Ramos (cell line): ENCODE measurements around the gene IPO11.
"Not testable (repeated sequence)": the region's sequence is repeated elsewhere in the genome, so short reads cannot be mapped to it uniquely, and the experiment has no call there.

Experiments used
- in situ Hi-C: fragments of 300-500 bp; cut with MboI; formaldehyde crosslinking; loops from one replicate; pipeline ENCODE4 v1.14.3; 2022; ENCODE audit warnings: low sequenced_read_pairs; ENCODE audit not compliant: unreplicated experiment

IPO11 gene

DNA sequence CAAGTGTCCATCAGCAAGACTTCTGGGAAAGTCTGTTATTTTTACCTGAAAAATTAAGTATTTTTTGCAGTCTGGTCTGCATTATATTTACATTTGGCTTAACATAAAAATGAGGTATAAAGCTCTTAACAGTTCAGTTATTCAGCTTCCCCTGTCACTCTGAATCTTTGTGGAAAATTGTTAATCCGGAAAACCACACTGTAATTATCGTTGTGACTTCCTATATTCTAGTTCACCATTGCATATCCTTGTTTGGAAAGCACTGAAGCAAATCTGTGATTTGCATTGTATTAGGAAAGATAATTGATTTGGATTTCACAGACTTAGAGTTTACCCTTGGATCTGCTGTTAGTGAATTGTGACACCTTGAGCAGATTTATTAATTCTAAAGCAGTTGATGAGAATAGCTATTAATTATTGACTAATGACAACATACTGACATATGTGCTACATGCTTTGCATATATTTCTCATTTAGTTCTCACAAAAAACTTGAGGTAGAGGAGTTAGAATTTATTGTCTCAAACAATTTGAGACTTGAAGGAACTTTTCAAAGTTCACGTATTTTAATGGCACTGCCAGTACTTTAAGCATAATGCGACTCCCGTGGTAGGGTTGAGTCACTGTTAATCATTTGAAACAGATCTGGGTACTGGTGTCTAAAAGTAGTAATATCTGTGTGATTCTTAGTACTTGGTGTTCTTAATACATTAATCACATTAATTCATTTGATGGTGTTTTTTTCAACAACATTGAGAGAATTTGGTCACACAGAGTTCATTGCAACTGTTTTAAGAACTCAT is 94.3 kb downstream of the IPO11 start:
- in situ Hi-C loops: no loop called here

DNA sequence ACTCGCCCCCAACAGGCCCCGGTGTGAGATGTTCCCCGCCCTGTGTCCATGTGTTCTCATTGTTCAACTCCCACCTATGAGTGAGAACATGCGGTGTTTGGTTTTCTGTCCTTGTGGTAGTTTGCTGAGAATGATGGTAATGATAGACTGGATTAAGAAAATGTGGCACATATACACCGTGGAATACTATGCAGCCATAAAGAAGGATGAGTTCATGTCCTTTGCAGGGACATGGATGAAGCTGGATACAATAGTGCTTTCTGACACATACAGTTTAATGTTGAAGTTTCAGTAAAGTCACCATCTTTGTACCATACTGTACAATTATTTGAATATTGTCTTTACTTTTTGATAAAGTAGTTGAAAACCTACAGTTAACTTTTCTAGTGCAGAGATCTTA is 96.2 kb downstream of the IPO11 start:
- in situ Hi-C loops: not testable (repeated sequence)

DNA sequence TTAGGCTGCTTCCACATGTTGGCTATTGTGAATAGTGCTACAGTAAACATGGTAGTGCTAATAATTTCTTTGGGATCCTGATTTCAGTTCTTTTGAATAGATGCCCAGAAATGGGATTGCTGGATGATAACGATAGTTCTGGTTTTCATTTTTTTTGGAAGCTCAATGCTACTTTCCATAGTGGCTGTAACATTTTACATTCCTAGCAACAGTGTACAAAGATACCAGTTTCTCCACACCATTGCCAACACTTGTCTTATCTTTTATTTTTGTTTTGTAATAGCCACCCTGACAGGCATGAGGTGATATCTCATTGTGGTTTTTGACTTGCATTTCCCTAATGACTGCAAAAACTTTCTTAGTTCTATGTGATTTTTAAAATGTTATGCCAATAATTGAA is 97.2 kb downstream of the IPO11 start:
- in situ Hi-C loops: no loop called here

DNA sequence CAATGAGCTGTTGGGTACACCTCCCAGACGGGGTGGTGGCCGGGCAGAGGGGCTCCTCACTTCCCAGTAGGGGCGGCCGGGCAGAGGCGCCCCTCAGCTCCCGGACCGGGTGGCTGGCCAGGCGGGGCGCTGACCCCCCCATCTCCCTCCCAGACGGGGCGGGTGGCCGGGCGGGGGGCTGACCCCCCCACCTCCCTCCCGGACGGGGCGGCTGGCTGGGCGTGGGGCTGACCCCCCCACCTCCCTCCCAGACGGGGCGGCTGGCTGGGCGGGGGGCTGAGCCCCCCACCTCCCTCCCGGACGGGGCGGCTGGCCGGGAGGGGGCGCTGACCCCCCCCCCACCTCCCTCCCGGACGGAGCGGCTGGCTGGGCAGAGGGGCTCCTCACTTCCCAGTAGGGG is 100.5 kb downstream of the IPO11 start:
- in situ Hi-C loops: not testable (repeated sequence)

DNA sequence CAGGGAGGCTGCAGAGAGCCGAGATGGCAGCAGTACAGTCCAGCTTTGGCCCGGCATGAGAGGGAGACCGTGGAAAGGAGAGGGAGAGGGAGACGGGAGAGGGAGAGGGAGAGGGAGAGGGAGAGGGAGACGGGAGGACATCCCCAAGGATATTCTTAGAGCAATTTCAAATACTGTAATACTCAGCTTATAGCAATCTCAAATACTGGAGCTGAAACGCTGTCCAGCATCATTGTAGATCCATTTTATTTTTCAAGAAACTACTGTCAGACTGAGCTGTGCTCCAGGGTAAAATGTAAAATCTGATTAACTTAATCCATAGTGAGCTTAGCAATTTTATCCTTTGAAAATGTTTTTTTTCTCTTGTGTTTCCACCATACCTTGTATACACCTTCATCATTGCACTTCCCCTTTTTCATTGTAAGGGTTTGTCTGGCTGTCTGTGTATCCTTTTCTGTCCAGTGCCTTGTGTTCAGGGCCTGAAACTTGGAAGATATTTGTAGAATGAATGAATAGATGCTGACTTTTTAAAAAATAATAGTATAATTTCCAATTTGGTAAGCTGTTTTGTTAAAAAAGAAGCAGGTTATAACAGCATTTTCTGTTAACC is 102.1 kb downstream of the IPO11 start:
- in situ Hi-C loops: no loop called here

DNA sequence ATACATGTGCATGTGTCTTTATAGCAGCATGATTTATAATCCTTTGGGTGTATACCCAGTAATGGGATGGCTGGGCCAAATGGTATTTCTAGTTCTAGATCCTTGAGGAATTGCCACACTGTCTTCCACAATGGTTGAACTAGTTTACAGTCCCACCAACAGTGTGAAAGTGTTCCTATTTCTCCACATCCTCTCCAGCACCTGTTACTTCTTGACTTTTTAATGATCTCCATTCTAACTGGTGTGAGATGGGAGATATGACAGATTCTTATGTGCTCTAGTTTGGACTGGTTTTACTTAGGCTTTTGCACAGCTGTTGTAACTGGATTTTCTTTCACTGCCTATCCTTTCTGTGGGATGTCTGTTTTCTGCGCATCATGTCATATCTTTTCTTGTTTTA is 108.2 kb downstream of the IPO11 start:
- in situ Hi-C loops: not testable (repeated sequence)

DNA sequence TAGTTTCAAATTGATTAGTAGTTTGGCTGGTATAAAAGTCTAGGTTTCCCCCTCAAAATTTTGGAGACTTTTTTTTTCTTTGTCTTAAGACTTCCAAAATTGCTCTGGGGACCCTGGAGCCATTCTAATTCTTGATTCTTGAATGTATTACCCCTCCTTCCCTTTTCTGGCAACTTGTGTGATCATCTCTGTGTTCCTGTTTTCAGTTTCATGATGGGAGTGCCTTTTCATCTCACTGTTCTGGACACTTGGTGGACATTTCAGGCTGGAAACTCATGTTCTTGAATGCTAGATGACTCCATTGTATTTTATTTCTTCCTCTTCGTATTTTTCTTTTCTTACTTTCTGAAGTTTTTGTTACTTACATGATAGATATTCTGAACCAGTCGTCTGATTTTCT is 108.8 kb downstream of the IPO11 start:
- in situ Hi-C loops: no loop called here

DNA sequence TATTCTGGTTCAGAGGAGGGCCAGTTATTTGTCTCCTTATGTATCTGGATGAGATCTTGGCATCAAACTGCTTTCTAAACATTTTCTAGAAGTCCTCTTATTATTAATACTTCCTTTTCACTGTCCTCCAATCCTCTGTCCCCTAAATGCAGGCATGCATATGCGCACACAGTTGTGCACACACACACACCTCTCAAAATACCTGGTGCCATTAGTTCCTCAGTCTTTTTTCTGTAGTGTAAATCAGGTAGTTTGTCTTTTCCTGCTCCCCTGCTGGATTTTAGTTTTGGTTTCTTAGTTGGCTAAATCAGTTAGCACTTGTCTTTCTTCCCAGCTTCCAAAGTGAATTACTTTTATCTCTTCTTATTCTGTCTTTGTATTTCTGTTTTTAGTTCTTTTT is 110.2 kb downstream of the IPO11 start:
- in situ Hi-C loops: no loop called here

DNA sequence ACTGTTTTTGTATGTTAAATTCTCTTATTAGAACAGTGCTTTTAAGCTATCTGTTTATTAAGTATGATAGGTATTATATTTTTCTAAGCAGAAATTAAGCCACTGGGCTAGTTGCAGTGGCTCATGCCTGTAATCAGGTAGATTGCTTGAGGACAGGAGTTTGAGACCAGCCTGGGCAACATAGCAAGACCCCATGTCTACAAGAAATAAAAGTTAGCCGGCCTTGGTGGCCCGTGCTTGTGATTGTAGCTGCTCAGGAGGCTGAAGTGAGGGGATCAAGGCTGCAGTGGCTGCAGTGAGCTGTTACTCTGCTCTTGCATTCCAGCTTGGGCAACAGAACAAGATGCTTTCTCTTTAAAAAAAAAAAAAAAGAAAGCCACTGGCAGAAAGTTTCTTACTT is 121.0 kb downstream of the IPO11 start:
- in situ Hi-C loops: no loop called here

DNA sequence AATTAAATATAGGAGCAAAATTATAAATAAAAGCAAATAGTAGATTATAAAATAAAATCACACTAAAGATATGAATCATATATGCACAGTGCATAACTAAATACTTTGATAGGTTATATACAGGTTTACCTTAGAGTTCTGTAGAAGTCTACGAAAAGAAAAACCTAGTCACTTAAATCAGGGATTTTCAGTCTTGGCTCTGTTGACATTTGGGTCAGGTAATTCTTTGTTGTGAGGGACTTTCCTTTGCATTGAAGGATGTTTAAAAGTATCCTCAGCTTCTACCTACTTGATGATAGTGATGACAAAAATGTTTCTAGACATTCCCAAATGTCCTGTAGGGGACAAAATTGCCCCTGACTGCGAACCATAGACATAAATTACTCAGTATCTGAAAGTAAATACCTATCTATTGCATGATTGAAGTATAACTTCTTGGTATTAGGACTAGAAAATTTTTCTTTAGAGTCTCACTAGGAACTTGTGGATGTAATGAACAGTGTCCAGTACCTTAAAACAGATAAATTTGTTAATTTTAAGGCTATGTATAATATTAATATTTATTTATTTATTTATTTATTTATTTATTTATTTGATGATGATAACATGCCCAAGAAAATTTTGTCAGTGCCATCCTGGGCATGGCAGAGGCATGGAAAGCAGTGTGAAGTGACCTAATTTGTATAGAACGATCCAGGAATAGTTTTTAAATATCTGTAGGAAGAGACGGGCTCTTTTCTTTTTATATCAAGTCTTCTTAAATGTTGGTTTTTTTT is 122.1 kb downstream of the IPO11 start:
- in situ Hi-C loops: no loop called here

DNA sequence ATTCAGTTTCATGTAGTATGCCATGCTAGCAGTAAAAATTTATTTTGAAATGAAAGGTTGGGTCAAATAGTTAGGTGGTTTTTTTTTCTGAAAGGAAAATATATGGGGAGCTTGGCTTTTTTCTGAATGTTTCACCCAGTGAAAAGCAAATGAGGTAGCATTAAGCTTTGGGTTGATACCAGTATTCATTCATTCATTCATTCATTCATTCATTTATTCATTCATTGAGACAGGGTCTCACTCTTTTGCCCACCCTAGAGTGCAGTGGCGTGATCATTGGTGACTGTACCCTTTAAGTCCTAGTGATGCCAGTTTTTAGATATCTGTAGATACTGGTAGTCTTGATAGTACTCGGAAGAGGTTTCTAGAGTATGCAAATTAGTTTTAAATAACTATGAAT is 123.7 kb downstream of the IPO11 start:
- in situ Hi-C loops: no loop called here

DNA sequence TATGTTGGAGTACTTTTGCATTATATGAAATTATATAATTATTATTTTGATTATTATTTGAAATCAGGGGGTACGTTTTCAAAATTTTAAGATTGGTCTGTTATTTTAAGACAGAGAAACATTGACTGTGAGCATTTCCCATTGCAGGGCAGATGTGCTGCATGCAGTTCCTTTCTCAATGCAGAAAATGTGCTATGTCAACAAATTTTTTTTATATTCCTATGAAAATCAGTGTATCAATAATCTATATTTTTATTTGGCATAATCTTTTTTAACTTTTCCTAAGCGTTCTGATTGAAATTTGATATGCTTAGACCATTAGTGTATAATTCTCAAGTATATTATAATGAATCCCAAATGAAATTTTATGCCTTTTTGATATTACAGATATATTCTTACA is 124.2 kb downstream of the IPO11 start:
- in situ Hi-C loops: no loop called here

DNA sequence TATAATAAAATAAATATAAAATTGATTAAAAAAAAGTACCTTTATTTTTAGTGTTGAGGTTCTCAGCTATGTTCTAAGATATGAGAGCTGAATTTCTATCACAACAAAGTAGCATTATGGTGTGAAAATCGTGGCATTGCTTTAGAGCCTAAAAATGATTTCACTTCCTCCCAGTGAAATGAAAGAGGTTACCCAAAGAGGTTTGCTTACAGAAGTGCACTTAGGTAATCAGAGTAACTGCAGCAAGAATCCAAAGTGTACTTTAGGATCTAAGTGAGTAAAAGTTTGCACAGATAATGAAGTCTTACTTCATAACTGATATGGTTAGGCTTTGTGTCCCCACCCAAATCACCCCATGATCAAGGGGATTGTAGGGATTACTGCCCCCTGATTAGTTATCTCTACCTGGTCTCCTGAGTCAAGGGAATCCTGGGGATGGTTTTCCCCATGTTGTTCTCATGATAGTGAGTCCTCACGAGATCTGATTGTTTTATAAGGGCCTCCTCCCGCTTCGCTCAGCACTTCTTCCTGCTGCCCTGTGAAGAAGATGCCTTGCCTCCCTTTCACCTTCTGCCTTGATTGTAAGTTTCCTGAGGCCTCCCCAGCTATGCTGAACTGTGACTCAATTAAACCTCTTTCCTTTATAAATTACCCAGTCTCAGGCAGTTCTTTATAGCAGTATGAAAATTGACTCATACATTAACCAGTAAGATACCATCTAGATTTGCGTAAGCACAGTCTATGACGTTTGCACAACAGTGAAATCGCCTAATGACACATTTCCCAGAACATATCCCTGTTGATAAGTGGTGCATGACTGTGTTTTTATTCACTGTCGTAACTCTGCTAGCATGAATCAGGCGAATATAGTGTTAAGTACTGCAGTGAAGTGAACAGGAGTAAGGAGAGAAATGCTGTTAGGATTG is 125.7 kb downstream of the IPO11 start:
- in situ Hi-C loops: no loop called here

DNA sequence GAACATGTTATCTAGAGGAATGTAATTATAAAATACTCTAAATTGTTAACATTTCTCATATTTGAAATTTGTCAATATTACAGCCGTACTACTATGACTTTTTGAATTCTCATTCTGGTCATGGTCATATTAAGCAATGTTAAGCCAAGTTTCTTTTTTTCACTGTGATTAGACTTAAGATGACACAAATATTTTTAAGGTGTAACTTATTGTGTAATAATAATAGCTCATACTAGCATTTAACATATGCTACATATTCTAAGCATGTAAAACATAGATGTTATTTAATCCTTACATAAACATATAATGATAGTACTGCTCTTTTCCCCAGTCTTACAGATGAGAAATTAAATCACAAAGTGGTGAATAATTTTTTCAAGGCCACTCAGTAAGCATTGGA is 130.2 kb downstream of the IPO11 start:
- in situ Hi-C loops: no loop called here

DNA sequence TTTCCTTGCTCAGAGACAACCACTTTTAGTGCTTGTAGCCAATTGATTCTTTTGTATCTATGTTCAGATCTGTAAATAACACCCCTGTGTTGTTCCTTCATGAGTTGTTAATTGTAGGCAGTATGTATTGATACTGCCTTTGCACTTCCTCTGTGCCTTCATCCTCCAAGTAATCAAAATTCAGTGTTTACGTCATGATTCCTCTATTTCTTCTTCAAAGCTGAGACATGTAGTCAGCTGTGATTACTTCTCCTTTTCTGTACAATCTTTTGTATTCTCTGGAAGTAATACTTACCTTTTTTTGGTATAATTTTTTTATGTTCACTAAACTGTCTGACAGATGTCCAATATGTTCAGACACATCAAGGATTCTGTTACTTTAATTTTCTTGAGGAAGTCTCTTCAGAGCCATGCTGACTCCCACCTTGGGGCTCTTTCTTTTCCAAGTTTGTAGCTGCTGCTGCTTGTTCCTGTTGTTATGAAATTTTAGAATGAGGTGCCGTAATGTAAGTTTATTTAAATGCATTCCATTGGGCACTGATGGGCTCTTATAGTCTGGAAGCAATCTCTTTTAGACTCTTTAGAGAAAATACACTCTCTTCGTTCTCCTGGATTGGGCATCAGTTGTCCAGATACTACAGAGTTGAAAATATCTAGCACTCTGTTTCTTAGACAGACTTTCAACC is 135.5 kb downstream of the IPO11 start:
- in situ Hi-C loops: no loop called here

DNA sequence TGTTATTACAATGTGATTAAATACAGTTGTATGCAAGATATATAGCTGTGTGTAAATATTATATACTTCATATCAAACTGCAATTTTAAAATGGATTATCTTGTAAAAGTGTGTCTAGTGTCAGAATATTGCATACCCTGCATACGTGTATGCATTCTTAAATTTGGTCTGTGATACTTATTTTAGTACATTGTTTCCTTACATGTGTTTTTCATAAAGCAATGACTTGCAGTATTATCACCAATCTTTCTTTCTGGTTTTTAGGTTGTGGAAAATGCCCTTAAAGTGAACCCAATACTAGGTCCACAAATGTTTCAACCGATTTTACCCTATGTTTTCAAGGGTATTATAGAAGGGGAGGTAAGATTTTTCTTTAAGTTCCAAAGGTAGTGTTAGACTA is 137.5 kb downstream of the IPO11 start:
- in situ Hi-C loops: no loop called here

DNA sequence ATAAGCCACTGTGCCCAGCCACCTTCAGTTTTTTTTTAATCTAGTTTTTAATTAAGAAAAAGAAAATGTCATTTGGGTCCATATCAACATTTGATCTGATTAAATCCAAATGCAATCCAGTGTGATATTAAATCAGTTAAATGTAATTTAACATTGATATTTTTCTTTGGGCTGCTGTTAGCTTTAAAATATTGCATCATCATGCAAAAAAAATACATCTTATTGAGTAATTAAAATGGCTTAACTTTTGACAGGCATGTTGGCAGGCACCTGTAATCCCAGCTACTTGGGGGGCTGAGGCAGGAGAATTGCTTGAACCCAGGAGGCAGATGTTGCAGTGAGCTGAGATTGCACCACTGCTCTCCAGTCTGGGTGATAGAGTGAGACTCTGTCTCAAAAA is 143.4 kb downstream of the IPO11 start:
- in situ Hi-C loops: no loop called here

DNA sequence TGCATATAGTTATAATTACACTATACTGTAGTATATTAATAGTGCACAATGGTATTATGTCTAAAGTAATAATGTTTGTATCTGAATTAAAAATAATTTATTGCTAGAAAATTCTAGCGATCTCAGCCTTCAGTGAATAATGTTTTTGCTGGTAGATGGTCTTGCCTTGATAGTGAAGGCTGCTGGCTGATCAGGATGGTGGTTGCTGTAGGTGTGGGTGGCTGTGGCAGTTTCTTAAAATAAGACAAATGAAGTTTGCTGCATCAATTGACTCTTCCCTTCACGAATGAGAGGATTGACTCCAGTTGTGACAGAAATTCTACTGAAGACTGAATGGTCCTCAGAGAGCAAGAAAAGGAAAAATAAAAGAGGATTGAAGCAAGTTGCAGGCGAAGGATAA is 146.4 kb downstream of the IPO11 start:
- in situ Hi-C loops: no loop called here

DNA sequence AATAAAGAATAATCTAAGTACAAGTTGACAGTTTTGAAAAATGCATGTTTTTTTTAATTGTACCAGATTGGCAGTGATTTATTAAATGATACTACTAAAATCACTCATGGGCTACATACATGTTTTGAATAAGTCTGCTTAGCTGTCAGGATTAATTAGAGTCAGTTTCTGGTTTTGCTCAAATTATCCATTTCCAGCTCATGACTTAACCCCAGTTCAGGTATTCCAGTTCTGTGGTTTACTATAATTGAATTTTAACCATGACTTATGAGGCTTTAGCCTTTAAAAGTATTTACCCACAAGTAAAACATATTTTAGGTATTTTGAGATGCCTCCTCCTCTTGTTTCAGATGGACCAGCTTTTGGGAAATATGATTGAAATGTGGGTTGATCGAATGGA is 148.2 kb downstream of the IPO11 start:
- in situ Hi-C loops: no loop called here

DNA sequence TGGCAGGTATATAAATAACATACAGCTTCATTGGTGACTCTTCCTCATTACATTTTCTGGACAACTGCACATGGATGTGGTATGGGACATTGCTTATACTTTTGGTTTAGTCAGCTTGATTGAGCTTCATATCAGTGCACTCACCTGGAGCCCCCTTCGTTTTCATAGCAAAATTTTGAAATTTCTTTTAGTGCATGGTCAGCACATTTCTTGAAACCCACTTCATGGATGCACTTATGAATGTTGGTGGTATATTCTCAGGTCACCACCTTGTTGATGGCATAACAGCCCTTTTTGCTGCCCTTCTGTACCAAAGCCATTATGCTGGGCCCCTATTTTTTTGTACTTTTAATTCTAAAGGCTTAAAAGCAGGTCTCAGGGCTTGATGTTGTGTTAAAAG is 149.3 kb downstream of the IPO11 start:
- in situ Hi-C loops: no loop called here
